GM12801 (cell line): Measurements from ENCODE around the gene ADSS1.

ENCODE experiments used
- CTCF ChIP-seq: IDR thresholded peaks from one replicate; pipeline ENCODE4 v1.5.1; 2011; ENCODE audit warnings: control low read depth; ENCODE audit not compliant: insufficient read length; ENCODE audit errors: extremely low read depth

The ADSS1 gene

GRCh38 chr14:104780513-104781030, 56.5 kb downstream of the ADSS1 start:
- no peak for TF ChIP-seq CTCF

- no peak for TF ChIP-seq CTCF
These were observed 57.4 kb downstream of the ADSS1 start for GRCh38 chr14:104781271-104782077.

GRCh38 chr14:104782086-104782807, 58.2 kb downstream of the ADSS1 start:
- TF ChIP-seq CTCF: no peak

GRCh38 chr14:104782808-104783139, 58.7 kb downstream of the ADSS1 start:
- no peak for TF ChIP-seq CTCF

GRCh38 chr14:104783484-104784217, 59.6 kb downstream of the ADSS1 start:
- no peak for TF ChIP-seq CTCF

- no peak for TF ChIP-seq CTCF
These were observed 60.2 kb downstream of the ADSS1 start for GRCh38 chr14:104784218-104784568.
